Suprapubic skin (tissue), 4 donors: ENCODE results near the gene RAD23A. TPM values are rescaled to one million over a fixed set of nuclear protein-coding genes. Genes with fewer than 3 reads are reported as not detected.

Experiments used
- DNase-seq, 2 donors: peaks; one replicate each; pipeline ENCODE4 v3.0.0-alpha.2; 2019; ENCODE audit warnings: low spot score in 2 of 2
- H3K27ac ChIP-seq: fragments of 200-600 bp; sonication (generic); one replicate; pipeline ENCODE4 v1.5.1; 2019
- H3K27me3 ChIP-seq: fragments of 200-600 bp; sonication (generic); one replicate; pipeline ENCODE4 v1.5.1; 2019
- H3K36me3 ChIP-seq: fragments of 200-600 bp; sonication (generic); one replicate; pipeline ENCODE4 v1.5.1; 2019
- H3K4me1 ChIP-seq: fragments of 200-600 bp; sonication (generic); one replicate; pipeline ENCODE4 v1.5.1; 2019
- H3K4me3 ChIP-seq: fragments of 200-600 bp; sonication (generic); one replicate; pipeline ENCODE4 v1.5.1; 2019; ENCODE audit warnings: mild to moderate bottlenecking
- H3K9me3 ChIP-seq: fragments of 200-600 bp; sonication (generic); one replicate; pipeline ENCODE4 v1.5.1; 2019
- CTCF ChIP-seq, 2 donors: fragments of 200-600 bp in 1 of 2; fragments of 450-650 bp in 1 of 2; sonication (generic) in 1 of 2; IDR thresholded peaks; one replicate each; pipeline ENCODE4 v1.5.1; 2016 to 2019; ENCODE audit warnings: antibody characterized with exemption in 2 of 2, mild to moderate bottlenecking in 1 of 2, moderate library complexity in 1 of 2
- EP300 ChIP-seq: sonication (generic); formaldehyde crosslinking; IDR thresholded peaks from one replicate; pipeline ENCODE4 v1.6.1; 2017; ENCODE audit warnings: antibody characterized with exemption
- POLR2A ChIP-seq, 2 donors: fragments of 450-650 bp; IDR thresholded peaks; one replicate each; pipeline ENCODE4 v1.6.1; 2017; ENCODE audit warnings: antibody characterized with exemption in 2 of 2, mild to moderate bottlenecking in 2 of 2, moderate library complexity in 2 of 2
- POLR2AphosphoS5 ChIP-seq, 3 donors: sonication (generic); formaldehyde crosslinking; IDR thresholded peaks; one replicate each; pipeline ENCODE4 v1.6.1; 2017; ENCODE audit warnings: antibody characterized with exemption in 3 of 3
- WGBS: methylation state at CpG from one replicate; pipeline ENCODE4 v1.1.5; 2018; 5-methylcytosine and 5-hydroxymethylcytosine counted together
- total RNA-seq, 4 donors: library from RNA; depleted of rRNA; stranded (reverse); fragments of >200 nt; gene quantifications; one replicate each; pipeline ENCODE4 v1.1.0, GENCODE V29; 2016

RAD23A gene
- total RNA-seq, 4 donors from 2014 or later: 95.4 to 120 (median 109) TPM

- Histone ChIP-seq H3K27ac (no peak overlapping the region), H3K9me3 (no peaks in the 10 kb centered on the region), H3K27me3 (no peaks in the 10 kb centered on the region), H3K4me1 (peaks cover 62% of the 10 kb centered on the region), H3K4me3 (no peak overlapping the region), H3K36me3 (peaks cover 58% of the 10 kb centered on the region)
- 80% methylated on average over 18 of the region's 18 CpGs for WGBS
- no peak for TF ChIP-seq POLR2AphosphoS5 (IDR thresholded peaks at IDR 0.05)
- TF ChIP-seq POLR2A (IDR thresholded peaks at IDR 0.05): no peak
- no peak for TF ChIP-seq CTCF (IDR thresholded peaks at IDR 0.05)
- no peak for TF ChIP-seq EP300
- no peak for DNase-seq
Observed at GRCh38 chr19:12943437-12944044, 2.1 kb upstream of the RAD23A start.

GRCh38 chr19:12944104-12944674, 1.5 kb upstream of the RAD23A start:
- Histone ChIP-seq H3K4me3 (no peak overlapping the region), H3K27ac (no peak overlapping the region), H3K27me3 (no peaks in the 10 kb centered on the region), H3K36me3 (peaks cover 64% of the 10 kb centered on the region), H3K9me3 (no peaks in the 10 kb centered on the region), H3K4me1 (peaks cover 59% of the 10 kb centered on the region)
- DNase-seq: no peak
- WGBS: 72% methylated on average over 2 of the region's 2 CpGs
- TF ChIP-seq POLR2AphosphoS5 (IDR thresholded peaks at IDR 0.05) (no peak), POLR2A (IDR thresholded peaks at IDR 0.05) (no peak), CTCF (IDR thresholded peaks at IDR 0.05) (no peak), EP300 (no peak)

GRCh38 chr19:12946092-12946721, 545 bp downstream of the RAD23A start:
- DNase-seq: no peak
- Histone ChIP-seq H3K27ac (peak overlapping the region; percentile 99), H3K9me3 (no peaks in the 10 kb centered on the region), H3K36me3 (peaks cover 68% of the 10 kb centered on the region), H3K4me3 (peak overlapping the region; percentile 96), H3K4me1 (peaks cover 39% of the 10 kb centered on the region), H3K27me3 (no peaks in the 10 kb centered on the region)
- 2% methylated on average over 12 of the region's 40 CpGs for WGBS
- TF ChIP-seq EP300 (no peak), POLR2AphosphoS5 (IDR thresholded peaks at IDR 0.05) (no peak), POLR2A (IDR thresholded peaks at IDR 0.05) (no peak), CTCF (IDR thresholded peaks at IDR 0.05) (no peak)

GRCh38 chr19:12946731-12947496, 1.3 kb downstream of the RAD23A start:
- TF ChIP-seq POLR2A (IDR thresholded peaks at IDR 0.05): no peak
- TF ChIP-seq CTCF (IDR thresholded peaks at IDR 0.05): no peak
- no peak for TF ChIP-seq EP300
- TF ChIP-seq POLR2AphosphoS5 (IDR thresholded peaks at IDR 0.05): no peak
- Histone ChIP-seq H3K36me3 (peaks cover 68% of the 10 kb centered on the region), H3K27ac (peak overlapping the region; percentile 99), H3K4me3 (peak overlapping the region; percentile 96), H3K4me1 (peaks cover 35% of the 10 kb centered on the region), H3K9me3 (no peaks in the 10 kb centered on the region), H3K27me3 (no peaks in the 10 kb centered on the region)
- no peak for DNase-seq
- 59% methylated on average over 14 of the region's 14 CpGs for WGBS
